Skeletal muscle tissue (tissue), 2 donors: ENCODE results near the gene CXCR6. TPM values are rescaled to one million over a fixed set of nuclear protein-coding genes. Genes with fewer than 3 reads are reported as not detected.

Experiments used
- small RNA-seq: library from RNA; depleted of rRNA; stranded (forward); fragments of <200 nt; gene quantifications from one replicate; pipeline ENCODE3, GENCODE V24; 2014
- total RNA-seq: library from RNA; depleted of rRNA; stranded (reverse); fragments of >200 nt; gene quantifications from one replicate; pipeline ENCODE4 v1.2.3, GENCODE V29; 2014

The CXCR6 gene
- total RNA-seq, 1 donor from 2014 or later = not detected

Small RNAs within 50 kb of the gene (small RNA-seq; reads per million reads assigned to genes)
- not detected for gene RF00019

Other genes with a start within 250 kb of the CXCR6 start
- under 0.01 TPM for gene SLC6A20, start 146.9 kb upstream of the CXCR6 start, total RNA-seq
- 6.8 TPM for gene LZTFL1, start 101.3 kb upstream of the CXCR6 start, total RNA-seq
- gene CCR9, start 56.9 kb upstream of the CXCR6 start, total RNA-seq = 0.52 TPM
- gene FYCO1, start 52.4 kb downstream of the CXCR6 start, total RNA-seq = 16.7 TPM
- gene XCR1, start 84.0 kb downstream of the CXCR6 start, total RNA-seq = not detected